ENCODE data around the gene TFB2M.

TFB2M gene

DNA sequence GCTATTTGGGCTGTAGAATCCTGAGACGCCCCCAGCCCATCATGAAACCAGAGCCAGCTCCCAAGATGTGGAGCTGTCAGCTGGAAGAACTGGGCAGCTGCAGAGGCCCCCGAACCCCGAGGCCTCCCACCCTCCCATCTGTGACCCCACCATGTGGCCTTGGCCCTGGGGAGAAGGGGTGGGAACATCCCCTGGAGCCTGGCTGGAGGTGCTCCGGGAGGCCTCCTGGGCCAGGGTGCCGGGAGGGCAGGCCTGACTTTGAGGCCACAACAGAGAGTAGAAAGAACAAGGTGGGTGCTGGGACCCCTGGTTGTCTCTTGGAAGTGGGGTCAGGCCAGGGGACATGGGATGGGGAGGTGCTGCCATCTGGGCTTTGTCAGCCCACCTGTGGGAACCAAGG is 53.0 kb downstream of the TFB2M start:
- no peak for DNase-seq (ENCODE audit: low spot score)

DNA sequence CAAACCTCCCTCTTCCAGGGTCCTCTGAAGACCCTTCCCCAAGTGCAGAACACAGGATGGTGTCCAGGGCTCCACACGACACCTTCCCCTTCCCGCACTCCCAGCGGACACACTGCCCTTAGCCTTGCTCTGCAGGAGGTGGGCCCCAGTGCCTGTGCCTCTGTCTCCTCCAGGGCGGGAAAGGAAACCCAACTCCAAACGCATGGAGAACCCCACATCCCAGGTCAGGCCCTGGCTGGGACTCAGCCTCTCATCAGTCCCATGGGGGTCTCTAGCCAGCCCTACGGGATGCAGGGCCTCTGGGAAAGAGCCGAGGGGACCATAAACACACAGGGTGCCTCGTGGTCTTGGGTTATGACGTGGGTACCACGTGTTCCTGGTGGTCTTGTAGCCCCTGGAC is 53.4 kb downstream of the TFB2M start:
- no peak for DNase-seq (ENCODE audit: low spot score)

DNA sequence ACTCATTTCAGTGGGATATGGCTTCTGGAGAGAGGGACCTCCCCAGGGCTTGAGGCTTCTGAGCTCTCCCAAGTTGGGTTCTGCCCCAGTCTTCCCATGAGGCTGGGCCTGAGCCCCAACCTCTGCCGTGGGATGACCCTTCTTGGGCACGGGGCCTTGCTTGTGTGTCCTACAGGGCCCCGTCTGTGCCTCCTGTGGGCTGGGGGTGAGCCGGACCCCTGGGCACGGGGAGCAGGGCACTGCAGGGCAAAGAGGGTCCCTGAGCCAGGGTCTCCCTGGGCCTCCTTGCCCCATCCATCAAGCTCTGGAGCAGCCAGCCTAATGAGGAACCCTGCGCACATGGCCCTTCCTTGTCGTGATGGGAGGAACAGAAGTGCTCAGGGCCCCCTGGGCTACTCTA is 53.8 kb downstream of the TFB2M start:
- DNase-seq (ENCODE audit: low spot score) = no peak

DNA sequence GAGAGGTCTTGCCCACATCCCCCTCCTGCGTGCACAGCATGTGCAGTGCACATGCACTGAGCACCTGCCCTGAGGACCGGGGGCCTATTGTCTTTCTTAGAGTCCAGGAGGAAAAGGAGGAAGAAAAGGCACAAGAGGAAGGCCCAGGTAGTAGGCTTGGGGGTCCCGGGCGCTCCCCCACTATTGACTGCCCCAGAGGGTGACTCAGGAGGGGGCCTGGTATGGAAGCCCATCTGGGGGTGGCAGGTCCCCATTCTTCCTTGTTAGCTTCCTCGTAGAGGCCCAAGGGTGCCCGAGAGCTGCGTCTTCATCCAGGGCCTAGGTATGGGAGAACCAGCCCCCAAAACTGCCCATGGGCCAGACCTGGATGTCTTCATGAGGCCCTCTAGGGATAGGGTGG is 54.9 kb downstream of the TFB2M start:
- no peak for DNase-seq (ENCODE audit: low spot score)

DNA sequence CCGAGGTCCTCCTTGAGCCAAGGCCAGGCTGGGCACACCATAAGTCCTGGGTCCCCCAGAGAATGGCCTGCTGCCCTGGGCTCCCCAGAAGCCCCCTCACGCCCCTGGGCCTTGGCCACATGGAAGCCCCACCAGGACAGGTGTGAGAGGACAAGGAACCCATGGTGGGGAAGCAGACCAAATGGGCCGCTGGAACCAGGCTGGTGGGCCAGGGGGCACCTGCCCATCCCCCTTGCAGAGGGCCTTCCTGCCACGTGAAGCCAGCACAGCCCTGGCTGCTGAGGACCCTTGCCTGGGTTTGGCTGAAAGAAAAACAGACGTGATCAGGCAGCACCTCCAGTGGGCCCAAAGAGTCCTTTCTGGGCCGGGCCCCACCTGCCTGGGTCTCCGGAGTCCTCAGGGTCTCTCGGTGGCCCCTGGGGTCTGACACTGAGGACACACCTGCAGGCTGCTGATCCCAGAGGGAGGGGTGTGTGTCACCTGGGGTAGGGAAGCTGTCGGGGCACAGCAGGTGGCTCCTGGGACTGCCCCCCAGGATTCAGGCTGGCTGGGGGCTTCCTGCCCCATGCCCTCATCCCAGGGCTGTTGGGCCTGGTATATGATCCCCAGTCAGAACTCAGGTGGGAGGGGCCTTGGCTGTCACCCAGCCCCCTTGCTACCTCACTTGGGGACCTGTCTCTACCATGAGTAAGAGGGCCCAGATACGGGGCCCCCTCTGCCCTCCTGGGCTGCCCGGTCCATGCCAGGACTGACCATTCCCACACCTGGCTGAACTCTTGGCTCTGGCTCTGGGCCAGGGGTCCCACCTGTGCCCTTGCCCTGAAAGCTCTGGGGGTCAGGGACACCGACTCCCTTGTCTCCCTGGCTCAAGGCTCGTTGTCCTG is 55.7 kb downstream of the TFB2M start:
- no peak for DNase-seq (ENCODE audit: low spot score)

DNA sequence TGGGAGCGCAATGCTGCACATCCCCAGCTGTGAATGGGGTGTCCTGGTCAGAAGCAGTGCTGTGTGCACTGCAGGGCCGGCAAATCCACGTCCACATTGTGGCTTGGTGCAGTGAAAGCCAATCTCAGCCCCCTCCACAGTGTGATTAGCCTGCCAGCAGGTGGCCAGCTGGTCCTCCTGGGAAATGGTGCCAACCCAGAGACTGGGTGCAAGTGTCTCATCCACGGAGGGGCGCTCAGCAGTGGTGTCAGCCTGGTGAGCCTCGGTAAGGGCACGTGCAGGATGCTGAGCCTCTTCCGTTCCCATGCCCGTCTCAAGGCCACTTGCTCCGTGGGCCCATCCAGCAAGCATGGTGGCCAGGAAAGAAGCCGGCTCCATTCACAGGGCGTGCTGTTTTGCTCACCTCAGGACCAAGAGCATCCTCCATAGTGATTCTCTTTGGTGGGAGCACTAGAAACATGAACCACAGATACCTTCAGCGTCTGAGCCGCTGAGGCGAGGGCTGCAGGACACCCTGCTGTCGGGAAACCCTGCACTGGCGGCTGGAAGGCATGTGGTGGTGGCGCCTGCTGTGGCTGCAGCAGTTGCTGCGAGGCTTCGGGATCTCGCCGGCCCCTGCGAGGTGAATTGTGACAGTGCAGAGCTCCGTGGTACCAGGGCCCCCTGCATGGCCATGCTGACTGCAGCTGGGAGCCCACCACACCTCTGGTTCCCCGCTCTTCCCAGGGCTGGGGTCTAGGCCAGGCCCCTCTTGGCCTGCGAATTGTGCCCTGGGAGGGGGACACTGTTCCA is 57.0 kb downstream of the TFB2M start:
- DNase-seq (ENCODE audit: low spot score) = no peak

DNA sequence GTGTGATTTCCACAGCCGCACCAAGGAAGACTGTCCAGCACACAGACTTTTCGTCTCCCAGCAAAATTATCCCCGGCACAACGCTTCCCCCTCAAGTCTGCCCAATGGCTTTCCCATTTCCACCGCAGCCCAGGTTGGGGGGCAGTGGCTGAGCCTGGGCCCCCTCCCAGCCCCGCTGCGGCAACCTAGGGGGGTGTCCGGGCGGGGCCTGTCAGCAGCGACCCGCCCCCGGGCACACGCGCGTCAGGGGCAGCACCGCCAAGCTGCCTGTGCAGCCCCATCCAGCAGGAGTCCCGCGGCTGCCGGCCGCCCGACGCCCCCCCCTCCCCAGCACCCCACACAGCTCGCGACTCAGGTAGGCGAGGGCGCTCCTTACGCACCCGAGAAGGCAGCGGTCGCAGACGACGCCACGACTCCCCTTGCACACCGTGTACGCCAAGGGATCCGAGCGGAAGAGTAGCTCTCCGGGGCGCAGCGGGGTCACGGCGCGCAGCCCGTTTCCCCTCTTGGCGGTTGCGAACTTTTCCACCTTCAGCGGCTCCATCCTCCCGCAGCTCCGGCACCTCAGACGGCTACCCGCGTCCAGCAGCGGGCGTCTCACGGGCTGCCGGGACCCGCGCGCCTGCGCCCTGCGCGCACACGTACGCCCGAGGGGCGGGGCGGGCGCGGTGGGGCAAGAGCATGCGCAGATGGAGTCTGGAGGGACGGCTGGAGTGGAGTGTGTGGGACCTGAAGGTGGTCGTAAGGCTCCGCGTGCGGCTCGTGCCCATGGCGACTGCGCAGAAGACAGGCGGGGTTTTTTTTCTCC is 59.2 kb downstream of the TFB2M start, which contains the start of gene SMYD3:
Gene SMYD3, minus strand, starts transcription at position 606 of the 808 bp plus-strand sequence.
- DNase-seq (ENCODE audit: low spot score) = peak; percentile 98

DNA sequence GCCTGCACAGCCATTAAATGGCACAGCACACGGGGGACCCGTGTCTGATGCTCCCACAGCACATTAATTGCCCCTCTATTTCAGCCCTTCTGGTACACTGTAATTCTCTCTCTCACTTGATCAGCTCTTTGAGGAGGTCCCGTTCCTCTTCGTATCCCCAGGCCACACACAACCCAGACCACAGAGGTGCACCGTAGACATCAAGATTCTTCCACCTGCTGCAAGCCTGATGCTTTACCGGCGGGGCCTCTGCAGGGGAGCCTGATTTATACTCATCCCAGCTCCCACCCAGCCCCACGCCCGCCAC is 59.7 kb downstream of the TFB2M start:
- no peak for DNase-seq (ENCODE audit: low spot score)

DNA sequence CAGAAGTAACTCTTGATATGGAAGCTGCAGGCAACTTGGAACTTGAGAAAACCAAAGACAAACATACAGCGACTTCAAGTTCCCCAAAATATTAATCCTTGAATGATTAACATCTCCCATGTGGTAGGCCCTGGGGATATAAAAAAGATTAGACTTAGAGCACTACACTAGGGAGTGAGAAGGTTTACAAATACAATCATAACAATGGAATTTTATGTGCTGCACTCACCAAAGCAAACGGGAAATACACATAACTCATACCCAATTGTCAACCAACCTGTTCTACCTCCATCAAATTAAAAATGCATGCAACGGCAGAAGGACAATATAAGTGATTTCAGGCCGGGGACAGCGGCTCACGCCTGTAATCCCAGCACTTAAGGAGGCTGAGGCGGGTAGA is 62.7 kb downstream of the TFB2M start:
- no peak for DNase-seq (ENCODE audit: low spot score)

DNA sequence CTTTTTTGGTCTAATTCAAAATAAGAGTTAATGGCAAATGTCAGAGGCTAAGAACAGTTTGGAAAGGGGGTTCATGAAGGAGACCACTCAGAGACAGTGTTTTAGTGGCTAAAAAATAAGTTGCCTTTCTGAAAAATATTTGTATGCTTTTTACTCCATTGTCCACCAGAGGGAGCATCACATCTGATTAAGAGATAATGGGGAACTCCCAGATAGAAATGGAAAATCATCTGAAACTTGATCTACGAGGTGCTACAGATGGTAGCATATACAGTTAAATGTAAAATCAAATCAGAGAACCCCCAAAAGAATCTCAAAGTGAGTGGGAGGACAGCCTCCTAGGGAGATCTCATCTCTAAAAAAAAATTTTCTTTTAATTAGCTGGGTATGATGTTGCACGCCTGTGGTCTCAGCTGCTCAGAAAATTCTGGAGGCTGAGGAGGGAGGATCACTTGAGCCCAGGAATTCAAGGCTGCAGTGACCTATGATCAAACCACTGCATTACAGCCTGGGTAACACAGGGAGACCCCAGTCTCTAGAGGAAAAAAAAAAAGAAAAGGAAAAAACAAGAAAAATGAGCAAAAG is 68.6 kb downstream of the TFB2M start:
- DNase-seq (ENCODE audit: low spot score) = peak; percentile 53

DNA sequence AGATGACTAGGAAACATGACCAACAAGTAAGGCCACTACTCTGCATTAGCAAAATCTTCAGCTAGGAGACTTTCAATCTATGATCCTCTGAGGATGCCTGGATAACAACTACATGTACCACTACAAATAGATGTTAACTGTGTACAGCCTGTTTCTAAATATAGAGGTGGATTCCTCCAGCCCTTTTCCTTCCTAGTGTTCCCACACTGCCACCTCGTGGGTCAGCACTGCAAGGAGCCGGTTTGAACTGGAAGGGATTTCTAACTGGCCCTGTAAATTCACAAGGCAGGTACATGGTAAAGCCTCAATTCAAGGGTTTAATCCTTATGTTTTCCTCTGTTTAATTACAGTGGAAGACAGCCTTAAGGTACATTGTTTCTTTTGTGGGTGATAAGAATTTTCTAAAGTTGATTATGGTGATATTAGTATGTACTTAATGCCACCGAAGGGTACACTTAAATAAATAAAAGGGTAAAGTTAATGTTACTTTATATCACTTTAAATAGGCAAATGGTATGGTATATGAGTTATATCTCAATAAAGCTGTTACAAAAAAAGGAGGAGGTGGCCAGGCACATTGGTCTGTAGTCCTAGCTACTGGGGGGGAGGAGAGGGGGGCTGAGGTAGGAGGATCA is 73.3 kb downstream of the TFB2M start:
- DNase-seq (ENCODE audit: low spot score) = peak; percentile 76

DNA sequence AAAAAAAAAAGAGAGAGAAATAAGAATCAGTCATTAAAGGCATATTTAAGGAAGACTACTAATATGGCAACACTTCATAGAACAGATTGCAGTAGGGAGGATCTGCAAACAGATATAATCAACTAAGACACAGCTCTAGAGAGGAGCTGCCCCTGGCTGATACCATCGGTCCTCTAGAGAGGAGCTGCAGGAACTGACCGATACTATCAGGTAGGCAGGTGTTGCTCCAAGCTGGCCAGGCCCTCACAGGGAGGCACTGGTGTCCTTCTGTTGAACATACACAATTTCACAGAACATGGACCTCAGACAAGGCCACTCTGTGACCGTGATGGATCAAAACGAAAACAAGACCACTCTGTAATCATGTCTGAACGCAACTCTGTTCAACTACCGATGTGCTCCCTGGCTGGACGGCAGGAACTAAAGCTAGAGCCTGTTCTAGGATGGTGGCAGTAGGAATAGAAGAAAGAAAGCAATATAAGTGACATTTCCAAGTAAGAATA is 74.5 kb downstream of the TFB2M start:
- no peak for DNase-seq (ENCODE audit: low spot score)
